BE2C (cell line): ENCODE measurements around the gene KLF14. TPM values are rescaled to one million over a fixed set of nuclear protein-coding genes. Genes with fewer than 3 reads are reported as not detected.
A peak's percentile ranks its signal among the peaks of the same experiment; 100 is the strongest.
"Not testable (repeated sequence)": the region's sequence is repeated elsewhere in the genome, so short reads cannot be mapped to it uniquely, and the experiment has no call there.

Experiments used
- DNase-seq: peaks from one replicate; pipeline ENCODE4 v3.0.0-alpha.2; 2020
- H3K27me3 ChIP-seq: fragments of 250-450 bp; sonication (Bioruptor Pico); 2 replicates; pipeline ENCODE4 v1.5.1; 2020; ENCODE audit warnings: mild to moderate bottlenecking
- H3K36me3 ChIP-seq: fragments of 250-450 bp; sonication (Bioruptor Pico); 2 replicates; pipeline ENCODE4 v1.5.1; 2020; ENCODE audit warnings: mild to moderate bottlenecking
- H3K4me1 ChIP-seq: fragments of 250-450 bp; sonication (Bioruptor Pico); 2 replicates; pipeline ENCODE4 v1.5.1; 2020
- H3K4me3 ChIP-seq: 2 replicates; pipeline ENCODE4 v1.5.1; 2011; ENCODE audit warnings: low read depth, low read length
- H3K9me3 ChIP-seq: fragments of 250-450 bp; sonication (Bioruptor Pico); 2 replicates; pipeline ENCODE4 v1.5.1; 2020
- CTCF ChIP-seq: IDR thresholded peaks from 2 replicates; pipeline ENCODE4 v1.5.1; 2012; ENCODE audit warnings: mild to moderate bottlenecking, low read depth, low read length
- polyA plus RNA-seq: library from polyadenylated mRNA; unstranded; fragments of >200 nt; gene quantifications from one replicate; pipeline ENCODE4 v1.2.1, GENCODE V29; 2012; ENCODE audit warnings: low read depth, missing spikeins; ENCODE audit not compliant: insufficient read length, insufficient read depth

Gene KLF14
- not detected for polyA plus RNA-seq

GRCh38 chr7:130733931-130734814 lies at the start of gene KLF14:
Gene KLF14 (minus strand): TSS chr7:130734207. CDS start chr7:130734033, 174 bp downstream.
- Histone ChIP-seq H3K9me3 (no peaks in the 10 kb centered on the region; the same call in 1 of the 2 replicates), H3K27me3 (peaks cover 93% of the 10 kb centered on the region), H3K4me1 (no peaks in the 10 kb centered on the region), H3K4me3 (peak within 1 kb of the TSS; percentile 54), H3K36me3 (no peaks in the 10 kb centered on the region)
- DNase-seq, result peak; percentile 26
- no peak for TF ChIP-seq CTCF

- H3K36me3 ChIP-seq, result no peaks in the 10 kb centered on the region
- TF ChIP-seq CTCF, result no peak
Measured at GRCh38 chr7:130781346-130781745, 47.3 kb upstream of the KLF14 start.

GRCh38 chr7:130777426-130777825 lies 43.4 kb upstream of the KLF14 start:
- H3K4me1 ChIP-seq, result no peaks in the 10 kb centered on the region
- H3K36me3 ChIP-seq, result no peaks in the 10 kb centered on the region
- H3K9me3 ChIP-seq, result no peaks in the 10 kb centered on the region
- no peak for TF ChIP-seq CTCF
- no peak for DNase-seq
- H3K27me3 ChIP-seq, result peaks cover 44% of the 10 kb centered on the region
- no peak overlapping the region for H3K4me3 ChIP-seq

More at GRCh38 chr7:130781346-130781745, 47.3 kb upstream of the KLF14 start:
- Histone ChIP-seq H3K4me1 (no peaks in the 10 kb centered on the region), H3K4me3 (no peak overlapping the region), H3K9me3 (no peaks in the 10 kb centered on the region), H3K27me3 (peaks cover 49% of the 10 kb centered on the region)
- no peak for DNase-seq

- H3K4me1 ChIP-seq, H3K4me3 ChIP-seq, H3K9me3 ChIP-seq, DNase-seq, H3K36me3 ChIP-seq: not testable (repeated sequence)
- peaks cover 17% of the 10 kb centered on the region for H3K27me3 ChIP-seq
Measured at GRCh38 chr7:130772456-130772855, 38.4 kb upstream of the KLF14 start.

GRCh38 chr7:130768854-130769253 lies 34.8 kb upstream of the KLF14 start:
- no peak for DNase-seq
- no peak overlapping the region for H3K4me3 ChIP-seq
- 0 out of 2 replicates have a peak, but pooled peaks cover 3% of the 10 kb centered on the region for H3K9me3 ChIP-seq
- no peaks in the 10 kb centered on the region for H3K4me1 ChIP-seq
- no peak for TF ChIP-seq CTCF
- no peaks in the 10 kb centered on the region for H3K36me3 ChIP-seq
- H3K27me3 ChIP-seq, result no peaks in the 10 kb centered on the region; the same call in 1 of the 2 replicates

GRCh38 chr7:130764569-130764968 lies 30.6 kb upstream of the KLF14 start:
- H3K4me1 ChIP-seq, H3K36me3 ChIP-seq, DNase-seq, H3K9me3 ChIP-seq, H3K4me3 ChIP-seq: not testable (repeated sequence)
- peaks cover 14% of the 10 kb centered on the region for H3K27me3 ChIP-seq

- Histone ChIP-seq H3K4me3 (no peak overlapping the region), H3K36me3 (no peaks in the 10 kb centered on the region), H3K27me3 (peaks cover 24% of the 10 kb centered on the region), H3K4me1 (no peaks in the 10 kb centered on the region), H3K9me3 (no peaks in the 10 kb centered on the region; the same call in 1 of the 2 replicates)
- DNase-seq, result no peak
- peak; percentile 63 for TF ChIP-seq CTCF
Measured at GRCh38 chr7:130758429-130759056, 24.5 kb upstream of the KLF14 start.
